Neural cell (in vitro differentiated cells): ENCODE results near the gene EHMT2. TPM values are rescaled to one million over a fixed set of nuclear protein-coding genes. Genes with fewer than 3 reads are reported as not detected.

Source experiments
- H2AFZ ChIP-seq: fragments of 200-600, 300-800 bp; sonication (generic), shearing (Covaris generic); 2 replicates; pipeline ENCODE4 v1.6.0; 2014; ENCODE audit warnings: low read depth, mild to moderate bottlenecking, antibody characterized with exemption, low read length, moderate library complexity
- H3F3A ChIP-seq: fragments of 200-600 bp; shearing (Covaris generic); 2 replicates; pipeline ENCODE4 v1.6.1; 2016; ENCODE audit warnings: mild to moderate bottlenecking, moderate library complexity, mixed read lengths, antibody characterized with exemption, low read length; ENCODE audit not compliant: insufficient read depth, poor library complexity, severe bottlenecking
- H3K27ac ChIP-seq: fragments of 200-600, 300-800 bp; sonication (generic), shearing (Covaris generic); 2 replicates; pipeline ENCODE4 v1.5.1; 2014; ENCODE audit warnings: mild to moderate bottlenecking, low read length, moderate library complexity
- H3K27me3 ChIP-seq: fragments of 300-800, 200-600 bp; sonication (generic), shearing (Covaris generic); 2 replicates; pipeline ENCODE4 v1.6.0; 2014; ENCODE audit warnings: mild to moderate bottlenecking, low read depth, low read length, moderate library complexity; ENCODE audit not compliant: insufficient read depth
- H3K36me3 ChIP-seq: fragments of 300-800, 200-600 bp; sonication (generic), shearing (Covaris generic); 2 replicates; pipeline ENCODE4 v1.5.1; 2014; ENCODE audit warnings: mild to moderate bottlenecking, antibody characterized with exemption, low read length, moderate library complexity; ENCODE audit not compliant: insufficient read depth
- H3K4me2 ChIP-seq: fragments of 300-800, 200-600 bp; sonication (generic), shearing (Covaris generic); 2 replicates; pipeline ENCODE4 v1.6.0; 2014; ENCODE audit warnings: mild to moderate bottlenecking, low read length
- H3K4me3 ChIP-seq: fragments of 300-800, 200-600 bp; sonication (generic), shearing (Covaris generic); 2 replicates; pipeline ENCODE4 v1.5.1; 2014; ENCODE audit warnings: mild to moderate bottlenecking, low read length, moderate library complexity
- H3K79me2 ChIP-seq: fragments of 200-600 bp; shearing (Covaris generic); replicated peaks from 2 replicates; pipeline ENCODE4 v1.6.0; 2014; ENCODE audit warnings: mild to moderate bottlenecking, low read length, moderate library complexity; ENCODE audit not compliant: insufficient read depth
- H3K9ac ChIP-seq: fragments of 300-800, 200-600 bp; sonication (generic), shearing (Covaris generic); 2 replicates; pipeline ENCODE4 v1.6.1; 2016; ENCODE audit warnings: mild to moderate bottlenecking, low read length, mixed read lengths
- H3K9me2 ChIP-seq: fragments of 200-600 bp; shearing (Covaris generic); 2 replicates; pipeline ENCODE4 v1.6.1; 2016; ENCODE audit warnings: mild to moderate bottlenecking, low read length, mixed read lengths; ENCODE audit not compliant: insufficient read depth
- H3K9me3 ChIP-seq: fragments of 200-600, 300-800 bp; sonication (generic), shearing (Covaris generic); 2 replicates; pipeline ENCODE4 v1.6.1; 2016; ENCODE audit warnings: mild to moderate bottlenecking, mixed run types, low read length, moderate library complexity, mixed read lengths
- H4K20me1 ChIP-seq: fragments of 200-600 bp; shearing (Covaris generic); 2 replicates; pipeline ENCODE4 v1.6.1; 2016; ENCODE audit warnings: mild to moderate bottlenecking, mixed run types; ENCODE audit not compliant: insufficient read depth
- EP300 ChIP-seq: fragments of 450-650 bp; conservative IDR thresholded peaks from 2 replicates; pipeline ENCODE4 v1.6.1; 2014; ENCODE audit warnings: antibody characterized with exemption, mild to moderate bottlenecking, moderate library complexity; ENCODE audit not compliant: poor library complexity, severe bottlenecking
- EZH2 ChIP-seq: fragments of 200-600, 300-800 bp; shearing (Covaris generic), sonication (generic); IDR thresholded peaks from 2 replicates; pipeline ENCODE4 v1.6.1; 2014; ENCODE audit warnings: antibody characterized with exemption, low read length, borderline replicate concordance, mild to moderate bottlenecking; ENCODE audit not compliant: insufficient read depth, poor library complexity, severe bottlenecking
- POLR2AphosphoS5 ChIP-seq: IDR thresholded peaks from 2 replicates; pipeline ENCODE4 v1.6.1; 2012
- RAD21 ChIP-seq: fragments of 450-650 bp; conservative IDR thresholded peaks from 2 replicates; pipeline ENCODE4 v1.6.1; 2014; ENCODE audit warnings: antibody characterized with exemption, mild to moderate bottlenecking, moderate library complexity
- REST ChIP-seq: IDR thresholded peaks from 2 replicates; pipeline ENCODE4 v1.6.1; 2012; ENCODE audit warnings: borderline replicate concordance
- polyA plus RNA-seq: library from polyadenylated mRNA; depleted of rRNA; stranded (reverse); fragments of >200 nt; gene quantifications from 2 replicates; pipeline ENCODE4 v1.2.3, GENCODE V29; 2014
- TF ChIP-seq, protein P1 (sequence below): fragments of 450-650 bp; IDR thresholded peaks from 2 replicates; pipeline ENCODE4 v1.5.1; 2014; ENCODE audit warnings: antibody characterized with exemption, mild to moderate bottlenecking, moderate library complexity; ENCODE audit not compliant: poor library complexity, severe bottlenecking

Gene EHMT2
- polyA plus RNA-seq, 1 donor from 2014 or later, result 102 TPM

GRCh38 chr6:31875877-31876276 lies 21.6 kb downstream of the EHMT2 start:
- no peak overlapping the region for H3K27ac ChIP-seq
- TF ChIP-seq EZH2 (no peak), RAD21 (no peak), POLR2AphosphoS5 (no peak)
- TF ChIP-seq, protein P1, sequence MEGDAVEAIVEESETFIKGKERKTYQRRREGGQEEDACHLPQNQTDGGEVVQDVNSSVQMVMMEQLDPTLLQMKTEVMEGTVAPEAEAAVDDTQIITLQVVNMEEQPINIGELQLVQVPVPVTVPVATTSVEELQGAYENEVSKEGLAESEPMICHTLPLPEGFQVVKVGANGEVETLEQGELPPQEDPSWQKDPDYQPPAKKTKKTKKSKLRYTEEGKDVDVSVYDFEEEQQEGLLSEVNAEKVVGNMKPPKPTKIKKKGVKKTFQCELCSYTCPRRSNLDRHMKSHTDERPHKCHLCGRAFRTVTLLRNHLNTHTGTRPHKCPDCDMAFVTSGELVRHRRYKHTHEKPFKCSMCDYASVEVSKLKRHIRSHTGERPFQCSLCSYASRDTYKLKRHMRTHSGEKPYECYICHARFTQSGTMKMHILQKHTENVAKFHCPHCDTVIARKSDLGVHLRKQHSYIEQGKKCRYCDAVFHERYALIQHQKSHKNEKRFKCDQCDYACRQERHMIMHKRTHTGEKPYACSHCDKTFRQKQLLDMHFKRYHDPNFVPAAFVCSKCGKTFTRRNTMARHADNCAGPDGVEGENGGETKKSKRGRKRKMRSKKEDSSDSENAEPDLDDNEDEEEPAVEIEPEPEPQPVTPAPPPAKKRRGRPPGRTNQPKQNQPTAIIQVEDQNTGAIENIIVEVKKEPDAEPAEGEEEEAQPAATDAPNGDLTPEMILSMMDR, result no peak
- no peaks in the 10 kb centered on the region for H3K9me3 ChIP-seq
- no peak overlapping the region for H3K9ac ChIP-seq
- H4K20me1 ChIP-seq, result no peaks in the 10 kb centered on the region
- no peak overlapping the region for H3K4me3 ChIP-seq
- H3K9me2 ChIP-seq, result no peaks in the 10 kb centered on the region
- H3K27me3 ChIP-seq, result no peaks in the 10 kb centered on the region
- H3K36me3 ChIP-seq, result no peaks in the 10 kb centered on the region
- no peaks in the 10 kb centered on the region for H3K79me2 ChIP-seq
- no peak overlapping the region for H3K4me2 ChIP-seq
- H3F3A ChIP-seq, result no peaks in the 10 kb centered on the region
- no peak overlapping the region for H2AFZ ChIP-seq

DNA sequence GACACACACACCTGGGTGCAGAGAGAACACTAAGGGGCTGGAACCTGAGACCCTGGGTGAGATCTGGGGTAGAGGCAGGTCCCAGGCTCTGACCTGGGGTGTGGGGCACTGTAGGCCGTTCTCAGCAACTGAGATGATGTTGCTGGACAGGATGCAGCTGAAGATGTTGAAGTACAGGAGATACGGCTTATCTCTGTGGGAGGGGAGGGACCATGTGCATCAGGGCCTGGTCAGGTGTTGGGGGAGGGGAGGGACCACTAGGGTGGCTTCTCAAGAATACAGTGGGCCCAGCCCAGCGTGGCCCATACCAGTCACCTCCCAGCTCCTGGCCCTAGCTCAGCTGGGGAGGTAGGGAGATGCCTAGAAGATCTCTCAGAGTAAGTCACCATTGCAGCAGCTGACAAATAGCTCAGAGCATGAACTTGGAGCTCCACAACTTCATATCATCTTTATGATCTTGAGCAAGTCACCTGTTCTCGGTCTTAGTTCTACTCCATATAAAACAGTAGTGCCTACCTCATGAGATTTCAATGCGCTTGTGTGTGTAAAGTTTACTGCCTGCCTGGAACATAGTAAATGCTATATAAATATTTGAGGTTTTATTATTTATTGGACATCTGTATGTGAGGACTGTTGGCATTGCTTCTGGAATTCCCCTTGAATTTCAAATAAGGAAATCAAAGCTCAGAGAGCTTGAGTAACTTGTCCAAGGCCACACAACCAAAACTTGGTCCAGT lies 22.5 kb downstream of the EHMT2 start:
- H3K27me3 ChIP-seq, result no peaks in the 10 kb centered on the region
- H2AFZ ChIP-seq, result no peak overlapping the region
- no peaks in the 10 kb centered on the region for H4K20me1 ChIP-seq
- TF ChIP-seq RAD21, result no peak
- no peak for TF ChIP-seq POLR2AphosphoS5
- no peak for TF ChIP-seq EP300
- no peak for TF ChIP-seq REST
- H3K4me2 ChIP-seq, result no peak overlapping the region
- H3K9me2 ChIP-seq, result no peaks in the 10 kb centered on the region
- H3K27ac ChIP-seq, result no peak overlapping the region
- no peaks in the 10 kb centered on the region for H3F3A ChIP-seq
- no peak overlapping the region for H3K4me3 ChIP-seq
- no peaks in the 10 kb centered on the region for H3K9me3 ChIP-seq
- no peaks in the 10 kb centered on the region for H3K36me3 ChIP-seq
- H3K79me2 ChIP-seq, result no peaks in the 10 kb centered on the region
- no peak overlapping the region for H3K9ac ChIP-seq

DNA sequence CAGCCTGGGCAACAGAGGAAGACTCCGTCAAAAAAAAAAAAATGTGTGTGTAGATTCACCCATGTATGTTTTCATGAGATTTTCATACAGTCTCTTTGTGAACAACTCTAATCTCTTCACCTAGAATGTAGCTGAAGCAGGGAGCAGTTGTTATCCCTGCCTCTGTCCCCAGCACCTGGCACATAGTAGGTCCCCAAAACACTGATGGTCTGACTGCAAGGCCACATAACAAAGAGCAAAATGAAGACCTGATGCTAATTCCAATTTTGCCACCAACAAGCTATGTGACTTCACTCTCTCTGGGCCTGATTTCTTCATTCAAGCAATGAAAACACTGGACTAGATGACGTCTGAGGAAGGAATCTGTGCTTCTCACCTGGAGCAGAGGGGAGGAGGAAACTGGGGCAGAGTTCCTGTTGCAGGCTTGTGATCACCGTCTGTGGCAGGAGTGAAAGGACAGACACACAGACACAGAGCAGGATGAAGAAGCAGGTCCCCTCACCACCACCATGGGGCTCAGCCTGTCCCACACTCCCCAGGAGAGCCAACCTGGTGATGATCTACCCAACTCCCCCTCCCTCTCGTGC lies 23.3 kb downstream of the EHMT2 start:
- H3K27me3 ChIP-seq, result no peaks in the 10 kb centered on the region
- H3K4me3 ChIP-seq, result no peak overlapping the region
- H3K9me2 ChIP-seq, result no peaks in the 10 kb centered on the region
- H3K4me2 ChIP-seq, result no peak overlapping the region
- no peaks in the 10 kb centered on the region for H3K79me2 ChIP-seq
- H3K36me3 ChIP-seq, result no peaks in the 10 kb centered on the region
- H3K9ac ChIP-seq, result no peak overlapping the region
- TF ChIP-seq, protein P1, result no peak
- TF ChIP-seq EZH2 (no peak), REST (no peak)
- H4K20me1 ChIP-seq, result no peaks in the 10 kb centered on the region
- H3K9me3 ChIP-seq, result no peaks in the 10 kb centered on the region
- no peak overlapping the region for H3K27ac ChIP-seq
- no peaks in the 10 kb centered on the region for H3F3A ChIP-seq
- no peak overlapping the region for H2AFZ ChIP-seq
